ENCODE data around the gene SBF2.
A peak's percentile ranks its signal among the peaks of the same experiment; 100 is the strongest.
"Not testable (repeated sequence)": the region's sequence is repeated elsewhere in the genome, so short reads cannot be mapped to it uniquely, and the experiment has no call there.

Gene SBF2

DNA sequence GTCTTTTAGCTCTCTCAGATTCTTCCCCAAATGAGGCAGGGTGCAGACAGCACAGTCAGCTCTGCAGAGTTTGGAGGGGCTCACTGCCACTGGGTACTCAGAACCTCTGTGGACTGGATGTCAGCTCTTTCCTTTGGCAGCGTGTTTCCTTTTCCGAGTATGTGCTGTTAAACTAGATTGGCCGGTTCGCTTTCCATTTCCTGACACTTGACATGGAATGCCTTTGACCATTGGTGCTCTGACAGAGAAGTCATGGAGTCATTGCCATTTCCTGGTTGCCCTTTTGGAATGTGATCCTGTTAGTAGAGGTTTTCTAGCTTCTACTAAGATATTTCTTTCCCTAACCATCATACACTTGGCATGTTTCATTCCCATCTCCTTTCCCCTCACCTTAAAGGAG, 543.5 kb downstream of the SBF2 start:
- no peak for DNase-seq (ENCODE audit: low read depth in 2 of 2)

DNA sequence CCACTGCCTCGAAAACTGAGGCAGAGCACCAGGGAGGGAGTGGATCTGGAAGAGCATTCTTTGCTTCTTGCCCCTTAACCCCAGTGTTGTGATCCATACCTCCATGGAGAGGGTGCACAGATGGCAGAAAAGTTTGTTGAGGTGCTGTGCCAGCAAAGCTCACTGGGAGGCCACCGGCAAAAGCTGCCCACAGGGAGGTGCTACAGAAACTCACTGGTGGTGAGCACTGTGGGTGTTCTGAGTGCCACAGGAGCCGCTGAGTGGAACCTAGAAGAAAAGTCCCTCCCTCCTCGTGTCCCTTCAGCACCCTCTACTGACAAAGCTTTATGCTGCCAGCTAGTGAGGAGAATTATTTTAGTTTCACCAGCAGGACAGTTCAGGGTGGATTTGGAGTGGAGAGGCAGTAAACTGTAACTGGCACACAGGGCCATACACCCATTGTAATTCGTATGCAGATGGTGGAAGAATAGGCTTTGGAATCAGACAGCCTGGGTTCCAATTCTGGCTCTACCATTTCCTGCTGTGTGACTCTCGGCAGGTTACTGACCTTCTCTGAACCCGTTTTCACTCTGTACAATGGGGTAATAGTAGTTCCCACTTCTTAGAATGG, 545.6 kb downstream of the SBF2 start:
- DNase-seq (ENCODE audit: low read depth in 2 of 2) = peak; percentile 34 to 50

- DNase-seq (ENCODE audit: low read depth in 2 of 2) = no peak
Measured at GRCh38 chr11:9747828-9748227, 546.2 kb downstream of the SBF2 start.

GRCh38 chr11:9747229-9747628, 546.8 kb downstream of the SBF2 start:
- no peak for DNase-seq (ENCODE audit: low read depth in 2 of 2)

DNA sequence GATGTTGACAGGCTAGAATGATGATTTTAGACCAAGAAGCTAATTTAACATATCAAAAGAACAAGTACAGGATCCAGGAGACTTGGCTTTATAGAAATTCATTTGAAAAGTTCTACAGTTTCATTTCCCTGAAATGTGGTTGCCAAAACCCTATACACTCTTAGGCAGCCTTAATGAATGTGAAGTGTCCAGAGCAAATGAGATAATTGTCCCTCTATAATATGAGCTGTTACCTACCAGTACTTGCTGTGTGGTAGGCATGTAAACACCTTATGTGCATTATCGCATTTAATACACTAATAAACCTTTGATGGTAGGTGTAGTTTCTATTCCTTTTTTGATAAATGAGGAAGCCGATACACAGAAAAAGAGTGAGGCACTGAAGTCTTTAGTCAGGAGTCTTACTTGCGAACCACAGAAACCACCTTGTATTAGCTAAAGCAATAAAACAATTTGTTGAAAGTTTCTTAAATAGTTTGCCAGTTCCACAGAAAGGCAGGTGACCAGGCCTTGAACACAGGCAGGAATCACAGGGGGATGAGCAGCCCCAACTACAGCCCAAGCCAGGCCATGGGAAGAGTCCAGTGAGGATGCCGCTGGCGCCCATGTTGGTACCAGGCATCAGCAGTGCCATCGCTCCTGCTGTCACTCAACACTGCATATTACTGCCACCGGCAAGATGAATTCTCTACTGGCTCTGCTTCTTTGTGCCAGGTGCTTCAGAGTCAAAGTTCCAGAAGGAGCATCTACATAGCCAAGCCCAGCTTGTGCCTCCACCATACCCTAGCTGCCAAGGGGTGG, 548.4 kb downstream of the SBF2 start:
- no peak for DNase-seq (ENCODE audit: low read depth in 2 of 2)

- not testable (repeated sequence) for DNase-seq (ENCODE audit: low read depth in 2 of 2)
Measured at GRCh38 chr11:9743512-9743911, 550.5 kb downstream of the SBF2 start.

DNA sequence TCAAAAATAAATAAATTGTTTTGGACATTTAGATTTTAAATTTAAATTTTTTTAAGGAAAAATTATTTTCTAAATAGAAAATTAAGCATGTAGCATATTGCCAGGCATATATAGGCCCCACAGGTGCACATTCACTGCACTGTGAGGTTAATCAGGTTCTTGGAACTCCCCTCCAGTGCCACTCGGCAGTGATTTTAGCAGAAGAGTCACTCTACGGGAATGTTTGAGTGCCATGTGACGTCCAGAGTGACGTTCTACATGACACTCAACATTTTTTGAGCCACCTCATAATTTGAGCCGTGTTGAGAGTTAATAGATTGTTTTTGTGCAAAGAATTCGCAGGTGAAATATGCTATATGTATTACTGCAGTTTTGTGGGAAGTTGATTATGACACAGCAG, 552.8 kb downstream of the SBF2 start:
- DNase-seq (ENCODE audit: low read depth in 2 of 2) = no peak

DNA sequence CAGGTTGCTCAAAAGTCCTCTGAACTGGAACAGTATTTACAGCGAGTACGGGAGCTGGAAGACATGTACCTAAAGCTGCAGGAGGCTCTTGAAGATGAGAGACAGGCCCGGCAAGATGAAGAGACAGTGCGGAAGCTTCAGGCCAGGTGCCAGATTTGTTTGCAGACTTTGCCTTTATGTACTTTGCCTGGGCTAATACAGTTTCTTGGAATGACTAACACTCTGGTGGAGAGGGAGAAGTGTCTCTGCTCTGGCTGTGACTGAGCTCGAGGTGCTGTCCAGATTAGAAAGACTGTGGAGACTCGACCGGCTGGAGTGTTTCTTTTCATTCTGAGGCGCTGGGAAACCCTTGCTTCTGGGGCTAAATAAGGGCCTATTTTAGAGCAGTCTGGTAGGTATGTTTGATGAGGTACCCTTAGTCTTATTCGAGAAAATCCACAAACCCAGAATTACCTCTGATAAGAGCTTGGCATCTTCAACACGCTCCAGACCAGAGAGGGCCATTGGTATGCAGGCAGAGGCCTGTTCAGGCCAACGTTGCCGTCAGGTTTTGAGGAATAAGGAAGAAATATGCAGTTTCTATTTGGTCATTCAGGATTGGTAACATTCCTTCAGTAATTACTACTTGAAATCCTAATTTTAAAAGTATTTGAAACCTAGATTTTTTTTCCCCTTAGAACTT, 553.7 kb downstream of the SBF2 start:
- DNase-seq (ENCODE audit: low read depth in 2 of 2) = no peak

GRCh38 chr11:9739123-9739900, 554.7 kb downstream of the SBF2 start:
- no peak for DNase-seq (ENCODE audit: low read depth in 2 of 2)

- DNase-seq (ENCODE audit: low read depth in 2 of 2) = no peak
Measured at GRCh38 chr11:9738707-9739106, 555.3 kb downstream of the SBF2 start.

- DNase-seq (ENCODE audit: low read depth in 2 of 2) = no peak
Measured at GRCh38 chr11:9738116-9738515, 555.9 kb downstream of the SBF2 start.

- no peak for DNase-seq (ENCODE audit: low read depth in 2 of 2)
Measured at GRCh38 chr11:9736365-9736764, 557.7 kb downstream of the SBF2 start.

GRCh38 chr11:9735919-9736318, 558.1 kb downstream of the SBF2 start:
- DNase-seq (ENCODE audit: low read depth in 2 of 2) = no peak

DNA sequence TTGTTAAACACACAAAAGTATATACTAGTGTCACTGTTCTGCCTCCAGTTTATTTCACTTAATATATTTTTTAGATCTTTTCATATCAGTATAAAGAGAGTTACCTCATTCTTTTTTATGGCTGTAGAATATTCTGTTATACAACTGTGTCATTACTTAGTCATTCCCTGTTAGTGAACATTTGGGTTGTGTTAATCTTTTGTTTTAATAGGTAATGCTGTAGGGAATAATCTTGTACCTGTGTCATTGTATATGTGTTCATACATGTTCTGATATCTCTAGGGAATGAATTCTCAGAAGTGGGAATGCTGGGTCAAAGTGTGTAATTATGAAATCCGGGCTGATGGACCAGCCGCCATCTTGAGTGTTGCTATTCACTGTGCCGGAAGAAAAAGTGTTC, 558.8 kb downstream of the SBF2 start:
- DNase-seq (ENCODE audit: low read depth in 2 of 2) = no peak

- DNase-seq (ENCODE audit: low read depth in 2 of 2) = no peak
Measured at GRCh38 chr11:9733212-9733611, 560.8 kb downstream of the SBF2 start.

GRCh38 chr11:9732453-9732852, 561.6 kb downstream of the SBF2 start:
- DNase-seq (ENCODE audit: low read depth in 2 of 2) = no peak

- no peak for DNase-seq (ENCODE audit: low read depth in 2 of 2)
Measured at GRCh38 chr11:9731256-9731655, 562.8 kb downstream of the SBF2 start.
